Measurements from ENCODE around the gene CENPV.
"Not testable (repeated sequence)": the region's sequence is repeated elsewhere in the genome, so short reads cannot be mapped to it uniquely, and the experiment has no call there.

The CENPV gene

DNA sequence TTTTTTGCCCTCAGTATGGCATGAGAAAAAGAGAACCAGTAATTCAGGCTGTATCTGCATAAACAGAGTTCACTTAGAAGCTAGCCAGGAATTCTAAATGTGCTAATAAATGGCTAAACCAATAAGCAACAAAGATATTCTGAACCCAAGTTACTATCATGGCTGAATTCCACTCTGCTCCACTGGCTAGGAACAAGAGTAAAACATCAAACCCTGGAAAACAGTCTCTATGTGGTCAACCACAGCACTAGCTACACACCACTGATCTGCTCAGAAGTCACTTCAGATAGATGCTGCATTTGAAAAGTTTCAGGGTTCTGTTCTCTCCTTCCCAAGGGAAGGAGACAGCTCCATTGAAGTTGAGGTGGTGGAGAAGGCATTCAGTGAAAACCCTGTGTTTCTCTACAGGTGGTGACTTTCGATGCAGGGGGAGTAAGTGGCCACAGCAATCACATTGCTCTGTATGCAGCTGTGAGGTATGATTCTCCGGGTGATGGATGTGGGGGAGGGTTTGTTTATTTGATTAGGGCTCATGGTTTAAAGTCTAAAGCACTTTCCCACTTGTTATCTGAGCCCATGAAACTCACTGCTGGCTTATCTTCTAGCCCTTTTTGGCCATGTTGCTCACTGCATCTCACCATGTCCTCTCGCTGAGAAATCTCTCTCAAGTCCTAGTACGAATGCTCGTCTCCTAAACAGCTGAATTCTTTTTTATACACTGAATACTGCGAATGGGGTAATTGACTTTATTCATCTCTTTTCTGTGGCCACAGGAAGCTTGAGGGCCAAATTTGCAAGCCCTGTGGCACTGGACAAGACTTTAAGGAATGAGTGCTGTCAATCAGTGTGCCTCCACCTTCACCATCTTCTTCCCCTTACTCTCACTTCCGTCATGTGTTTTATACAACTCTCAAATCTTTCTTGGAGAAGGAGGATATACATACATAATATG is 39.9 kb downstream of the CENPV start:
- DNase-seq (ENCODE audit: low read depth in 2 of 2) = no peak

DNA sequence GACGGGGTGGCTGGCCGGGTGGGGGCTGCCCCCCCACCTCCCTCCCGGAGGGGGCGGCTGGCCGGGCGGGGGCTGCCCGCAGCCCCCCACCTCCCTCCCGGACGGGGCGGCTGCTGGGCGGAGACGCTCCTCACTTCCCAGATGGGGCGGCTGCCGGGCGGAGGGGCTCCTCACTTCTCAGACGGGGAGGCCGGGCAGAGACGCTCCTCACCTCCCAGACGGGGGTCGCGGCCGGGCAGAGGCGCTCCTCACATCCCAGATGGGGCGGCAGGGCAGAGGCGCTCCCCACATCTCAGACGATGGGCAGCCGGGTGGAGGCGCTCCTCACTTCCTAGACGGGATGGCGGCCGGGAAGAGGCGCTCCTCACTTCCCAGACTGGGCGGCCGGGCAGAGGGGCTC is 41.2 kb downstream of the CENPV start:
- not testable (repeated sequence) for DNase-seq (ENCODE audit: low read depth in 2 of 2)

DNA sequence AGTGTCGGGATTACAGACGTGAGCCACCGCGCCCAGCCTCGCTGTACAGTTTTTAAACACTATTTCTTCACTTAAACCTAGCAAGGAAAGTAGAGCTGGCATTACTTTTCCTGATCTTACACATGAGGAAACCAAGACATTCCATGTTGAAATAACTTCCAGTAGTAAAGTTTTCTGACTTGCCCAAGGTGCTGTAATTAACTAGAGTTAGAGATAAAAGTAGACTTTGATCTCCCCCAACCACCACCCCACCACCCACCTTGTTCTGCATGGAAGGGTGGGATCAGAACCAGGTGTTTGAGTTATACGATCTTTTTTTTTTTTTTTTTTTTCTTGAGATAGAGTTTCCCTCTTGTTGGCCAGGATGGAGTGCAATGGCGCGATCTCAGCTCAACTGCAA is 47.1 kb downstream of the CENPV start:
- DNase-seq (ENCODE audit: low read depth in 2 of 2) = no peak

DNA sequence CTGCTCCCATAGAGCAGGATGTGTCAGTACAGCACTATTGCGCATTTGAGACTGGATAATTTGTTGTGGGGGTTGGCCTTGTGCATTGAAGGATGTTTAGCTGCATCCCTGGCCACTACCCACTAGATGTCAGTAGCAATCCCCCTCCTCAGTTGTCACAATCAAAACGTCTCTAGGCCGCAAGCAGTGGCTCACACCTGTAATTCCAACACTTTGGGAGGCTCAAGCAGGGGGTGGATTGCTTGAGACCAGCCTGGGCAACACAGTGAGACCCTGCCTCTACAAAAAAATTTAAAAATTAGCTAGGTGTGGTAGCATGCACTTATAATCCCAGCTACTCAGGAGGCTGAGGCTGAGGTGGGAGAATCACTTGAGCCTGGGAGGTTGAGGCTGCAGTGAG is 48.4 kb downstream of the CENPV start:
- no peak for DNase-seq (ENCODE audit: low read depth in 2 of 2)

DNA sequence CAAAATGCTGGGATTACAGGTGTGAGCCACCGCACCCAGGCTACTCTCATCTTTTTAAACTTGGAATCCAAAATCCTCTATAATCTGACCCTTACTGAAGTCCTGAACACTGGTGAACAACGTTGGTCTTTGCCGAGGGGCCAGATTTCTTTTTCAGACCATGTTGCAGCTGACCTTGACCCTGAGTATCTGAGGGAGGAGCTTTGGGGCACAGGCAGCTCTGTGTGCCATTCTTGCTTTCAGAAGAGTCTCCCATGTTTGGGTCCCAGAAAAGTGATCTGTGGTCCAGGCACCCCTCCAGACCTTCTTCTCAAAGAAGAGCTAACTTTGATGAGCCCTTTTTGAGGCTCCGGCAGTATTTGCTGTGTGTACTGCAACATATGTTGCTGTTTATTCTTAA is 50.4 kb downstream of the CENPV start:
- DNase-seq (ENCODE audit: low read depth in 2 of 2) = no peak

DNA sequence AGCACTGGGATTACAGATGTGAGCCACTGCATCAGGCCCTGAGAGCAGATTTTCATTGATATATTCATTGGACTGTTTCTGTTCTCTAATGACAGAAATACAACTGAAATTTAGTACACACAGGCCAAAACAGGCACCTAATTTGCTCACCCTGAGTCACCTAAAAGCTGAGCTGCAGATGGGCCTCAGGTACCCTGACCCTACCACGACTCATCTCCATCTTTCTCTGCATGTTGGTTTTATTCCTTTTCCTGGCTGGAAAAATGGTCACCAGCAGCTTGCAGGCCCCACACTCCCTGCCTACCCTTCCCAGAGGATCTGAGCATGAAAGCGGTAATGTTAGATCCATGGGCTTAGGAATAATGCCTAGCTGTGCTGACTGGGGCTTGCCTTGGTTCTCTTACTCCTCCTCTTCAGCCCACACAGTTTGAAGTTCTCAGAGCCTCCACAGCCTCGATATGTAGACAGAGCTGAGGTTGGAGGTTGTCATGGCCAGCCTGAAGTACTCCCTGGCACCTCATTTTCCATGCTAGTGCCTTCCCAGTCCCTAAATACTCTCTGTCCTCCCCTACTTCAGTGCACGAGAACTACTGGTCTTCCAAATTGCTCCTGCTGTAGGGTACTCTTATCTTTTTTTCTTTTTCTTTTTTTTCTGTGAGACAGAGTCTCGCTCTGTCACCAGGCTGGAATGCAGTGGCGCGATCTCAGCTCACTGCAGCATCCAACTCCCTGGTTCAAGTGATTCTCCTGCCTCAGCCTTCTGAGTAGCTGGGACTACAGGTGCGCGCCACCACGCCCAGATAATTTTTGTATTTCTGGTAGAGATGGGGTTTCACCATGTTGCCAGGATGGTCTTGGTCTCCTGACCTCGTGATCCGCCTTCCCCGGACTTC is 51.1 kb downstream of the CENPV start:
- DNase-seq (ENCODE audit: low read depth in 2 of 2) = no peak

DNA sequence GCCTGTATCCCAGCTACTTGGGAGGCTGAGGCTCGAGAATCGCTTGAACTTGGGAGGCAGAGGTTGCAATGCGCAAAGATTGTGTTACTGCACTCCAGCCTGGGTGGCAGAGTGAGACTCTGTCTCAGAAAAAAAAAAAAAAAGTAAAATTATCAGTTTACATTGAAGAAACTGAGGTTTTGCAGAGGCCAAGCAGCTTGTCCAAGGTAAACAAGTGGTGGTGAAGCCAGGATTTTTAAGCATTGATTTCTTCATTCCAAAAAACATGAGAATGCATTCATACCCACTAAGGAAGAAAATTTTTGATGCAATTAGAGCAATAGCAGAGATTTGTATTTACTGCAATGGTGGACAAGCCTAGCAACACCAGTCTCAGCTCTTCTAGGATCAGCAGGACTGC is 52.7 kb downstream of the CENPV start:
- no peak for DNase-seq (ENCODE audit: low read depth in 2 of 2)

DNA sequence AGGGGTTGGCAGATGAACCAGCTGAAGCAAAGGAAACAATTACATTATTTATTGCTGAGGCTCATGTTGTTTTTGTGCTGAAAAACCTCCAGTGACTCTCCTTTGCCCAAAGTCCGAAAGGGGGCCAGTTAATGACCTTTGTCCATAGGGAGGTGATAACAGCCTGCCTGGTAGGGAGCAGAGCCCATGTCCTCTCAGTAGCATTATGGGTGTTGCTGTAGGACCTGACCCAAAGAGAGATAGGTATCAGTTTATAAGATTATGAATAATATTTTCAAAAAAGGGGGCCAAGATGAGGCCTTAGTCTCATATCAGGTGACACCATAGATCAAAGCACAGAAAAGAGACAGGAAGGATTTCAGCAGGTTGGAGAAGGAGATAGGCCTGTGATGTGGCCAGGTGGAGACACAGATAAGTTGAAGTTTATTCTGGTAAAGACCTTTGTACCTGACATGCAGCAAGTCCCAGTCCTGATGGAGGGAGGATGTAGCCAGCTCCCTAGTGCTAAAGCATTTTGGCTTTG is 55.1 kb downstream of the CENPV start:
- DNase-seq (ENCODE audit: low read depth in 2 of 2) = no peak

DNA sequence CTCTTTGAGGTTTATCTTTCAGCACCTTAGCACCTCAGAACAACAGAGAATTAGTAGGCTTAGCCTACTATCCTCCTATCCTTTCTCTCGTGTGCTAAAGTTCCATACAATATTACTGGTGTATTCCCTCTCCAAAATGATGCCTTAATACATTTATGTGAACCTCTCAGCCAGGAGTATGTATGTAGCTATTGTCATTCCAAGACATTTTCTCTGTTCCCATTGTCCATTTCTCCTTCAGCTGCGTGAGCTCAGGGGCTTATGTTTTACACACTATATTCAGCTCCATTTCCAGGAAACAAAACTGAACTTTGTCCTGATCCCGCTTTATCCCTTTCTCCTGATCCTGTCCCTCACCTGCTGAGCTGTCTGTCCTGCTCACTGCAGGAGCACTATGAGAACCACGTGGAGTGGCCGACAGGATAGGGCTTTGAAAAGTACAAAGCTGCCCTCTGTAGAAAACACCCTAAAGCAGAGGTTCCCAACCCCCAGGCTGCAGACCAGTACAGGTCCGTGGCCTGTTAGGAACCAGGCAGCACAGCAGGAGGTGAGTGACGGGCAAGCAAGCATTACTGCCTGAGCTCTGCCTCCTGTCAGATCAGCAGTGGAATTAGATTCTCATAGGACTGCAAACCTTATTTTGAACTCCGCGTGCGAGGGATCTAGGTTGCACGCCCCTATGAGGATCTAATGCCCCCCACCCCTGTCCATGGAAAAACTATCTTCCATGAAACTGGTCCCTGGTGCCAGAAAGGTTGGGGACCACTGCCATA is 55.7 kb downstream of the CENPV start:
- no peak for DNase-seq (ENCODE audit: low read depth in 2 of 2)

DNA sequence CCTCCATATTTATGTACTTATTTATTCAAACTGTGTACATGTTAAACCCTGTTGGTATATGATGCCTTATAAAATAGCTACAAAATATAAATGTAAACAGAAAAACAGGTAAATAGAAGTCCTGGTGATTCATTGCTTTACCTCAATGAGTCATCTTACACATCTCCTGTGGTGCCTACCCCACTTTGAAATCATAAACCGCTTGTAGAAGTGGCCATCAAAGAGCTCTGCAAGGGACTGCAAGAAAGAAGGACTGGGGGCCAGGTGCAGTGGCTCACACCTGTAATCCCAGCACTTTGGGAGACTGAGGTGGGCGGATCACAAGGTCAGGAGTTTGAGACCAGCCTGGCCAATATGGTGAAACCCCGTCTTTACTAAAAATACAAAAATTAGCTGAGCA is 57.2 kb downstream of the CENPV start:
- DNase-seq (ENCODE audit: low read depth in 2 of 2) = not testable (repeated sequence)

DNA sequence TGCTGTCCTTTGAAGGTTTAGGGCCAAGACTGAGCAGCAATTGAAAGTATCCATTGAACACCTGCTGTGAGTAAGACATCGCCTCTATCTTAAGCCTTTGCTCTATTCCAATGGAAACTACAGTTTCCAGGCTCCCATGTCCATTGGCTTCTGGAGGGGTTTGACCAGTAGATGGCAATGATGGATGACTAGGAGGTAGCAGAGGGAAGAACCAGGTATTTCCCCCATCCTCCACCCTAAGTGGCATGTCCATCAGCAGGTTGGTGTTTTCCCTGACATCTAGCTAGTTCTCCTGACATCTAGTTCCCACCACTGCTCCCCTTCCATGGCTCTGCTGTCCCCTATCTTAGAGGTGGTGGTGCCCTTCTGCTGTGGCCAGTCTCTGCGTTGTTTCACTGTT is 58.7 kb downstream of the CENPV start:
- no peak for DNase-seq (ENCODE audit: low read depth in 2 of 2)

DNA sequence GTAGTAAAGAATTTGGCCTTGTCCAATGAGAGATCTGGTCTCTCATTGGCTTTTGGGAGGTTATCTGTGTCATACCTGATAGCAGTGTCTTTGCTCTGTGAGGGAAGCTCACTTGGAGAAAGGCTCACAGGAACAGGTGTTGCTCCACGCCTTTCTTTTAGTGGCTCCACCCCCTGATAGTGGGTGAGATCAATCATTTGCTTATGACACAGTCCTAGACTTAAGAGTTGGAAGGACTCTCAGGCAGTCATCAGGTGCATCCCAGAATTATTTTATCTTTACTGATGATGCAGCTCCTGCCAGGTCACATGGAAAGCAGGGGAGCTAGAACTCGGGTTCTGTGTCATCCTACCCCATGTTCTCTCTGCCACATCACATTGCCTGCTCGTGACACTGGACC is 59.3 kb downstream of the CENPV start:
- DNase-seq (ENCODE audit: low read depth in 2 of 2) = no peak
